ENCODE data around the gene ZSWIM9. TPM values are rescaled to one million over a fixed set of nuclear protein-coding genes. Genes with fewer than 3 reads are reported as not detected.
"Not testable (repeated sequence)": the region's sequence is repeated elsewhere in the genome, so short reads cannot be mapped to it uniquely, and the experiment has no call there.

Gene ZSWIM9
- total RNA-seq, 3 donors from 2014 or later, result 2.9 to 3.9 (median 2.9) TPM

GRCh38 chr19:48230555-48231129 is 60.2 kb downstream of the ZSWIM9 start:
- no peaks in the 10 kb centered on the region for H3K4me1 ChIP-seq
- H3K36me3 ChIP-seq, result peaks cover 6% of the 10 kb centered on the region
- no peak overlapping the region for H3K27ac ChIP-seq
- DNase-seq (ENCODE audit: low spot score in 2 of 2), result no peak
- H3K4me3 ChIP-seq, result no peak overlapping the region
- H3K9me3 ChIP-seq, result no peaks in the 10 kb centered on the region
- intact Hi-C loops (cut with DNase I; ENCODE audit: low total_unique reads), result no loop called here
- TF ChIP-seq POLR2AphosphoS5 (IDR thresholded peaks at IDR 0.05) (no peak), CTCF (IDR thresholded peaks at IDR 0.05) (no peak), POLR2A (IDR thresholded peaks at IDR 0.05) (no peak)
- H3K27me3 ChIP-seq, result no peaks in the 10 kb centered on the region

DNA sequence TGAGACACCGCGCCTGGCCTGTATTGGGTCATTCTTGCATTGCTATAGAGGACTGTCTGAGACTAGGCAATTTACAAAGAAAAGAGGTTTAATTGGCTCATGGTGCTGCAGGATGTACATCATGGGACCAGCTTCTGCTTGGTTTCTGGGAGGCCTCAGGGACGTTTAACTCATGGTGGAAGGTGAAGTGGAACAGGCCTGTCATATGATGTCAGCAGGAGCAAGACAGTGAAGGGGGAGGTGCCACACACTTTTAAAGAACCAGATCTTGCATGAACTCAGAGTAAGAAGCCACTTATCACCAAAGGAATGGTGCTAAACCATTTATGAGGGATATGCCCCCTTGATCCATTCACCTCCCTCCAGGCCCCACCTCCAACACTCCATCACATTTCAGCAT is 66.6 kb downstream of the ZSWIM9 start:
- no peaks in the 10 kb centered on the region for H3K9me3 ChIP-seq
- no peak overlapping the region for H3K27ac ChIP-seq
- H3K4me1 ChIP-seq, result no peaks in the 10 kb centered on the region
- no peak for DNase-seq (ENCODE audit: low spot score in 2 of 2)
- H3K27me3 ChIP-seq, result no peaks in the 10 kb centered on the region
- no peaks in the 10 kb centered on the region for H3K36me3 ChIP-seq
- intact Hi-C loops (cut with DNase I; ENCODE audit: low total_unique reads), result no loop called here
- no peak overlapping the region for H3K4me3 ChIP-seq
- TF ChIP-seq POLR2A (IDR thresholded peaks at IDR 0.05), result no peak
- no peak for TF ChIP-seq POLR2AphosphoS5 (IDR thresholded peaks at IDR 0.05)
- no peak for TF ChIP-seq CTCF (IDR thresholded peaks at IDR 0.05)

- Histone ChIP-seq H3K27ac (no peak overlapping the region), H3K9me3 (no peaks in the 10 kb centered on the region), H3K4me1 (no peaks in the 10 kb centered on the region), H3K36me3 (no peaks in the 10 kb centered on the region), H3K4me3 (no peak overlapping the region), H3K27me3 (no peaks in the 10 kb centered on the region)
- no peak for DNase-seq (ENCODE audit: low spot score in 2 of 2)
- no peak for TF ChIP-seq POLR2A (IDR thresholded peaks at IDR 0.05)
- TF ChIP-seq POLR2AphosphoS5 (IDR thresholded peaks at IDR 0.05), result no peak
- no peak for TF ChIP-seq CTCF (IDR thresholded peaks at IDR 0.05)
- intact Hi-C loops (cut with DNase I; ENCODE audit: low total_unique reads), result no loop called here
Measured at GRCh38 chr19:48239120-48239519, 68.6 kb downstream of the ZSWIM9 start.

DNA sequence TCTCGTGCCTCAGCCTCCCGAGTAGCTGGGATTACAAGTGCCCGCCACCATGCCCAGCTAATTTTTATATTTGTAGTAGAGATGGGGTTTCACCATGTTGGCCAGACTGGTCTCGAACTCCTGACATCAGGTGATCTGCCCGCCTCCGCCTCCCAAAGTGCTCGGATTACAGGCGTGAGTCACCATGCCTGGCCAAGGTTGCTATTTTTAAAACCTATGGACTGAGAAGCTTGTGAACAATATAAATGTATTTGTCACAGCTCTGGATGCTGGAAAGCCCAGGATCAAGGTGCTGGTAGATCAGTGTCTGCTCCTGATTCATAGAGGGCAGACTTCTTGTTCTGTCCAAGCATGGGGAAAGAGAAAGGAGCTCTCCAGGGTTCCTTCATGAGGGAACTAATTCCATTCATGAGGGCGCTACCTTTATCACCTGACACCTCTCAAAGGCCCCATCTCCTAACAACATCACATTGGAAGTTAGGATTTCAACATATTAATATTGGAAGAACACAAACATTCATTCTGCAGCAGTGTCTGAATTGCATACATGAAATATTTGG is 69.2 kb downstream of the ZSWIM9 start:
- Histone ChIP-seq H3K36me3 (no peaks in the 10 kb centered on the region), H3K27ac (no peak overlapping the region), H3K4me1 (no peaks in the 10 kb centered on the region), H3K27me3 (no peaks in the 10 kb centered on the region), H3K9me3 (no peaks in the 10 kb centered on the region), H3K4me3 (no peak overlapping the region)
- intact Hi-C loops (cut with DNase I; ENCODE audit: low total_unique reads), result no loop called here
- DNase-seq (ENCODE audit: low spot score in 2 of 2), result no peak
- TF ChIP-seq CTCF (IDR thresholded peaks at IDR 0.05), result no peak
- TF ChIP-seq POLR2A (IDR thresholded peaks at IDR 0.05), result no peak
- no peak for TF ChIP-seq POLR2AphosphoS5 (IDR thresholded peaks at IDR 0.05)

DNA sequence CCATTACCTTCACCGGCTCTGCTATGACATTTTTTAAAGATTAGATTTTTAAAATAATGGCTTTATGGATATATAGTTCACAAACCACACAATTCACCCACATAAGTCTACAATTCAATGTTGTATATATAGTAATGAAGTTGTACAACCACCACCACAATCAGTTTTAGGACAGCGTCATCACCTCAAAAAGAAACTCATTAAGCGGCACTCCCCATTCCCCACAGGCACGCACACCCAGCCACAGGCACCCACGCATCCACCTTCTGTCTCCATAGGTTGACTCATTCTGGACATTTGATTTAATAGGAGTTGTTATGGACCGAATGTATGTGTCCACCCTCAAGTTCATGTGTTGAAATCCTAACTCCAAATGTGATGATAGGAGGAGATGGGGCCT is 71.3 kb downstream of the ZSWIM9 start:
- not testable (repeated sequence) for H3K9me3 ChIP-seq

More for the DNA sequence above, 71.3 kb downstream of the ZSWIM9 start:
- H3K36me3 ChIP-seq; H3K27me3 ChIP-seq; H3K4me1 ChIP-seq; DNase-seq (ENCODE audit: low spot score in 2 of 2); H3K4me3 ChIP-seq; H3K27ac ChIP-seq; intact Hi-C loops (cut with DNase I; ENCODE audit: low total_unique reads): not testable (repeated sequence)

Measured in breast epithelium (tissue), 4 donors.